Measurements from ENCODE around the gene INTU.

INTU gene

GRCh38 chr4:127616898-127617297 lies 15.9 kb upstream of the INTU start:
- H3K36me3 ChIP-seq (ENCODE audit: insufficient read depth, low read length) = no peaks in the 10 kb centered on the region
- no peak overlapping the region for H2AFZ ChIP-seq (ENCODE audit: low read length, unreplicated experiment)
- H3K27me3 ChIP-seq (ENCODE audit: insufficient read depth, low read length) = peaks cover 39% of the 10 kb centered on the region
- H3K4me1 ChIP-seq (ENCODE audit: control insufficient read depth, insufficient read depth, low read length, unreplicated experiment) = no peaks in the 10 kb centered on the region
- no peaks in the 10 kb centered on the region for H3K79me2 ChIP-seq (ENCODE audit: control insufficient read depth, insufficient read depth, low read length, unreplicated experiment)
- H3K4me3 ChIP-seq (ENCODE audit: low read depth, low read length) = no peak overlapping the region
- no peak overlapping the region for H3K27ac ChIP-seq (ENCODE audit: low read depth, low read length)

GRCh38 chr4:127618427-127618826 lies 14.3 kb upstream of the INTU start:
- Histone ChIP-seq H3K79me2 (ENCODE audit: control insufficient read depth, insufficient read depth, low read length, unreplicated experiment) (no peaks in the 10 kb centered on the region), H3K27ac (ENCODE audit: low read depth, low read length) (no peak overlapping the region), H3K4me1 (ENCODE audit: control insufficient read depth, insufficient read depth, low read length, unreplicated experiment) (no peaks in the 10 kb centered on the region), H3K36me3 (ENCODE audit: insufficient read depth, low read length) (no peaks in the 10 kb centered on the region), H2AFZ (ENCODE audit: low read length, unreplicated experiment) (no peak overlapping the region), H3K27me3 (ENCODE audit: insufficient read depth, low read length) (peaks cover 39% of the 10 kb centered on the region), H3K4me3 (ENCODE audit: low read depth, low read length) (no peak overlapping the region)

- Histone ChIP-seq H3K36me3 (ENCODE audit: insufficient read depth, low read length) (no peaks in the 10 kb centered on the region), H3K4me3 (ENCODE audit: low read depth, low read length) (peak overlapping the region; percentile 90), H3K27me3 (ENCODE audit: insufficient read depth, low read length) (peaks cover 11% of the 10 kb centered on the region), H2AFZ (ENCODE audit: low read length, unreplicated experiment) (peak overlapping the region; percentile 98), H3K27ac (ENCODE audit: low read depth, low read length) (no peak overlapping the region), H3K79me2 (ENCODE audit: control insufficient read depth, insufficient read depth, low read length, unreplicated experiment) (no peaks in the 10 kb centered on the region), H3K4me1 (ENCODE audit: control insufficient read depth, insufficient read depth, low read length, unreplicated experiment) (peaks cover 6% of the 10 kb centered on the region)
Observed at GRCh38 chr4:127622621-127622920, 10.2 kb upstream of the INTU start.

GRCh38 chr4:127622921-127623796 lies 9.6 kb upstream of the INTU start:
- no peaks in the 10 kb centered on the region for H3K36me3 ChIP-seq (ENCODE audit: insufficient read depth, low read length)
- no peaks in the 10 kb centered on the region for H3K79me2 ChIP-seq (ENCODE audit: control insufficient read depth, insufficient read depth, low read length, unreplicated experiment)
- peaks cover 6% of the 10 kb centered on the region for H3K4me1 ChIP-seq (ENCODE audit: control insufficient read depth, insufficient read depth, low read length, unreplicated experiment)
- H2AFZ ChIP-seq (ENCODE audit: low read length, unreplicated experiment) = peak overlapping the region; percentile 98
- H3K27me3 ChIP-seq (ENCODE audit: insufficient read depth, low read length) = peaks cover 5% of the 10 kb centered on the region
- H3K4me3 ChIP-seq (ENCODE audit: low read depth, low read length) = peak overlapping the region; percentile 90
- H3K27ac ChIP-seq (ENCODE audit: low read depth, low read length) = peak overlapping the region; percentile 34

DNA sequence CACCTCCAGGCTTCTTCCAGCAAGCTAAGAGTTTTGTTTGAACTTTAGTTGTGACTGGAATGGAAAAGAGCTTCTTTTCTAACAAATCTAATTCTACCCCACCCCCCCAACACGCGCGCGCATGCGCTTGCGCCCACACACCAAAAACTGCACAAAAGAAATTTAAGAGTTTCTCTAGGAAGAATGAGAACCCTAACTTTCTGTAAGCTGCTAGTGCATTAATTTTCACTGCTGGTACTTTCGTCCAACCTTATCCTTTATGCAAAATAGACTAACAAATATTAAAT lies 9.0 kb upstream of the INTU start:
- Histone ChIP-seq H3K4me3 (ENCODE audit: low read depth, low read length) (peak overlapping the region; percentile 90), H3K4me1 (ENCODE audit: control insufficient read depth, insufficient read depth, low read length, unreplicated experiment) (peaks cover 6% of the 10 kb centered on the region), H3K27ac (ENCODE audit: low read depth, low read length) (peak overlapping the region; percentile 34), H2AFZ (ENCODE audit: low read length, unreplicated experiment) (peak overlapping the region; percentile 98), H3K36me3 (ENCODE audit: insufficient read depth, low read length) (no peaks in the 10 kb centered on the region), H3K79me2 (ENCODE audit: control insufficient read depth, insufficient read depth, low read length, unreplicated experiment) (no peaks in the 10 kb centered on the region), H3K27me3 (ENCODE audit: insufficient read depth, low read length) (no peaks in the 10 kb centered on the region; the same call in 1 of the 2 replicates)

DNA sequence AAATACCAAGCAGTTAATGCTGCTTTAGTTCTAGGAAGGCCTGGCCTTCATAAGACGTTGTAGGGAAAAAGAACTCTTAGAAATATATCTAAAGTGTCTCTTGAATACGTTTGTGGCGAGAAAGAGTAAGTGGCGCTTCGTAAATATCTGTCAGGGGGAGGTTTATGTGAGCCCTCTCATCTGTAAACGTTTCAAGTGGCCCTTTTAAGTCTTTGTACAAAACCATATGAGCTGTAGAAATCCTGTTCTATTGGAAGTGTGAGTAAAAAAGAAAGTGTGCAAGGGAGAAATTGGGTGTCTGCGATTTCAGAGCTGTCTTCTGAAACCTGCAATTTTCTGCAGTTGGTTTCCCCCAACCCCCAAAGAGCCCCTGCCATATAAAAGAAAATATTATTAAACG lies 8.6 kb upstream of the INTU start:
- Histone ChIP-seq H2AFZ (ENCODE audit: low read length, unreplicated experiment) (peak overlapping the region; percentile 98), H3K4me1 (ENCODE audit: control insufficient read depth, insufficient read depth, low read length, unreplicated experiment) (peaks cover 6% of the 10 kb centered on the region), H3K4me3 (ENCODE audit: low read depth, low read length) (peak overlapping the region; percentile 90), H3K36me3 (ENCODE audit: insufficient read depth, low read length) (no peaks in the 10 kb centered on the region), H3K27me3 (ENCODE audit: insufficient read depth, low read length) (no peaks in the 10 kb centered on the region; the same call in 1 of the 2 replicates), H3K27ac (ENCODE audit: low read depth, low read length) (peak overlapping the region; percentile 34; the same call in 1 of the 2 replicates), H3K79me2 (ENCODE audit: control insufficient read depth, insufficient read depth, low read length, unreplicated experiment) (no peaks in the 10 kb centered on the region)

DNA sequence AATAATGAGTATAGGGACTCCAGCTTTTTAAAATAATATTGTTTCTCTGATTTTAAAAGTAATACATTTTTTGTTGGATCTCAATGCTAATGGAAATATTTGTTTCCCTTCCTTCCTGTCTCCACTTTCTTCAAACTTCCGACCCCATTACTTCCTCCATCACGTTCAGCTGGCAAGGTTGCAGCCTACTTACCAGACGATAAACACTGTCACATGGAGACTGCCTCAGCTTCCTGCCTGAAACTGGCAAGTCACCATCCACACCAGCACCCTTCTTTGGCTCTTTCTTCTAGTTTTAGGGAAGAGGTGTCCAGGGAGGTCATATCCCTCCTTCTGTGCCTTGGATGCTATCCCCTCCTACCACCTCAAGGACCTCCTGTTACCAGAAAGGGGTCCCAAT lies 3.4 kb upstream of the INTU start:
- no peaks in the 10 kb centered on the region for H3K27me3 ChIP-seq (ENCODE audit: insufficient read depth, low read length)
- H3K79me2 ChIP-seq (ENCODE audit: control insufficient read depth, insufficient read depth, low read length, unreplicated experiment) = peaks cover 5% of the 10 kb centered on the region
- no peak overlapping the region for H3K4me3 ChIP-seq (ENCODE audit: low read depth, low read length)
- H2AFZ ChIP-seq (ENCODE audit: low read length, unreplicated experiment) = no peak overlapping the region
- peaks cover 15% of the 10 kb centered on the region for H3K4me1 ChIP-seq (ENCODE audit: control insufficient read depth, insufficient read depth, low read length, unreplicated experiment)
- no peaks in the 10 kb centered on the region for H3K36me3 ChIP-seq (ENCODE audit: insufficient read depth, low read length)
- H3K27ac ChIP-seq (ENCODE audit: low read depth, low read length) = no peak overlapping the region

DNA sequence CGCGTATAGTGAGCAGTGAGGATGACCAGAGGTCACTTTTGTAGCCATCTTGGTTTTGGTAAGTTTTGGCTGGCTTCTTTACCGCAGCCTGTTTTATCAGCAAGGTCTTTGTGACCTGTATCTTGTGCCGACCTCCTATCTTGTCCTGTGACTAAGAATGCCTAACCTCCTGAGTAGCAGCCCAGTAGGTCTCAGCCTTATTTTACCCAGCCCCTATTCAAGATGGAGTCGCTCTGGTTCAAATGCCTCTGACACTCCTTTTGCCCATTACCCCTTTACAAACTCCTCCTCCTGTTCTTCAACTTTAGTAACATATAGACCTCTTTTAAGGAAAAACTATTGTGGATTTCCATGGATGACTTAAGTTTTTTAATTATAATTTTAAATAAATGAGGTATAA lies 2.6 kb upstream of the INTU start:
- no peak overlapping the region for H2AFZ ChIP-seq (ENCODE audit: low read length, unreplicated experiment)
- peaks cover 10% of the 10 kb centered on the region for H3K79me2 ChIP-seq (ENCODE audit: control insufficient read depth, insufficient read depth, low read length, unreplicated experiment)
- H3K27ac ChIP-seq (ENCODE audit: low read depth, low read length) = no peak overlapping the region
- H3K36me3 ChIP-seq (ENCODE audit: insufficient read depth, low read length) = no peaks in the 10 kb centered on the region
- H3K4me3 ChIP-seq (ENCODE audit: low read depth, low read length) = no peak overlapping the region
- H3K27me3 ChIP-seq (ENCODE audit: insufficient read depth, low read length) = no peaks in the 10 kb centered on the region
- H3K4me1 ChIP-seq (ENCODE audit: control insufficient read depth, insufficient read depth, low read length, unreplicated experiment) = peaks cover 15% of the 10 kb centered on the region

DNA sequence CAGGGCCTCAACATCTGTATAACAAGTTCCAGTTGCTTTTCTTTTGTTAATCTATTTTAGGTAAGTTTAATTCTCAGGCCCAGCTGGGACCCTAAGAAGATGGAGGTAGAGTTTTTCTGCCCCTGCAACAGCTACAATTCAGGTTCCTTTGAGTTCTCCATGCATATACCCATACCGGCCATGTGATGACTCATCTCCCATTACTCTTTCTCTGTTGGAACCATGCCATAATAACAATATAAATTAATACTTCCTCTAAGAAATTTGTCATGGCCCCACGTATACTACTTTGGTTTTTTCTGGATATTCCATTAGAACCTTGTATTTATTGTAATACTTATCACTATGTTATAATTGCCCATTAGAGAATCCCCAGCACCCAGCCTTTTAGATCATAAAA lies 1.3 kb upstream of the INTU start:
- H3K79me2 ChIP-seq (ENCODE audit: control insufficient read depth, insufficient read depth, low read length, unreplicated experiment) = peaks cover 10% of the 10 kb centered on the region

GRCh38 chr4:127634181-127634580 lies 1.4 kb downstream of the INTU start:
- no peak overlapping the region for H3K27ac ChIP-seq (ENCODE audit: low read depth, low read length)

More for the DNA sequence above, 1.3 kb upstream of the INTU start:
- no peaks in the 10 kb centered on the region for H3K36me3 ChIP-seq (ENCODE audit: insufficient read depth, low read length)
- H3K4me1 ChIP-seq (ENCODE audit: control insufficient read depth, insufficient read depth, low read length, unreplicated experiment) = peaks cover 10% of the 10 kb centered on the region
- H3K27me3 ChIP-seq (ENCODE audit: insufficient read depth, low read length) = no peaks in the 10 kb centered on the region
- no peak overlapping the region for H3K27ac ChIP-seq (ENCODE audit: low read depth, low read length)
- peak overlapping the region; percentile 64 for H2AFZ ChIP-seq (ENCODE audit: low read length, unreplicated experiment)
- peak overlapping the region; percentile 11; the same call in 1 of the 2 replicates for H3K4me3 ChIP-seq (ENCODE audit: low read depth, low read length)

DNA sequence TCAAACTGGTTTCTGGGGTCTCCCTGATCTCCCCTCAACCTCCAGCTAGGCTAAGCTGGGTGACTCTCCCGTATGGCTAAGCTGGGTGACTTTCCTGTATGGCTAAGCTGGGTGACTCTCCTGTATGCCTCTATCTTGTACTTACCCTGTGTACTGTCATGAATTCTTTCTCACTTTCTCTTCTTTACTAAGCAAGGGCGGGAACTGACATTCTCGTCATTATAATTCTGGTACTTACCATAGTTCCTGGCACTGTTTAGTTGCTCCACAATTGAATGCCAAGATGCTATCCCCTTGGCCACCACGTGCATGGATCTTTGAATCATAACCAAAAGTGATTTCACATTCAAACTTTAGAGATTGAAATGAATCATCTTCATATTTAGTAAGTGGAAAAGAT lies 8.8 kb downstream of the INTU start:
- Histone ChIP-seq H3K36me3 (ENCODE audit: insufficient read depth, low read length) (peaks cover 5% of the 10 kb centered on the region; the same call in 1 of the 2 replicates), H3K27ac (ENCODE audit: low read depth, low read length) (peak overlapping the region; percentile 6; the same call in 1 of the 2 replicates), H3K27me3 (ENCODE audit: insufficient read depth, low read length) (no peaks in the 10 kb centered on the region), H2AFZ (ENCODE audit: low read length, unreplicated experiment) (peak overlapping the region; percentile 9), H3K4me3 (ENCODE audit: low read depth, low read length) (no peak overlapping the region), H3K79me2 (ENCODE audit: control insufficient read depth, insufficient read depth, low read length, unreplicated experiment) (no peaks in the 10 kb centered on the region), H3K4me1 (ENCODE audit: control insufficient read depth, insufficient read depth, low read length, unreplicated experiment) (peaks cover 9% of the 10 kb centered on the region)

More at GRCh38 chr4:127634181-127634580, 1.4 kb downstream of the INTU start:
- H3K27me3 ChIP-seq (ENCODE audit: insufficient read depth, low read length) = no peaks in the 10 kb centered on the region
- no peaks in the 10 kb centered on the region for H3K36me3 ChIP-seq (ENCODE audit: insufficient read depth, low read length)
- H3K4me1 ChIP-seq (ENCODE audit: control insufficient read depth, insufficient read depth, low read length, unreplicated experiment) = peaks cover 10% of the 10 kb centered on the region
- H3K79me2 ChIP-seq (ENCODE audit: control insufficient read depth, insufficient read depth, low read length, unreplicated experiment) = peaks cover 10% of the 10 kb centered on the region
- H2AFZ ChIP-seq (ENCODE audit: low read length, unreplicated experiment) = peak overlapping the region; percentile 100
- no peak overlapping the region; the same call in 1 of the 2 replicates for H3K4me3 ChIP-seq (ENCODE audit: low read depth, low read length)
